ENCODE data around the gene NAT16.
A peak's percentile ranks its signal among the peaks of the same experiment; 100 is the strongest.

Gene NAT16

DNA sequence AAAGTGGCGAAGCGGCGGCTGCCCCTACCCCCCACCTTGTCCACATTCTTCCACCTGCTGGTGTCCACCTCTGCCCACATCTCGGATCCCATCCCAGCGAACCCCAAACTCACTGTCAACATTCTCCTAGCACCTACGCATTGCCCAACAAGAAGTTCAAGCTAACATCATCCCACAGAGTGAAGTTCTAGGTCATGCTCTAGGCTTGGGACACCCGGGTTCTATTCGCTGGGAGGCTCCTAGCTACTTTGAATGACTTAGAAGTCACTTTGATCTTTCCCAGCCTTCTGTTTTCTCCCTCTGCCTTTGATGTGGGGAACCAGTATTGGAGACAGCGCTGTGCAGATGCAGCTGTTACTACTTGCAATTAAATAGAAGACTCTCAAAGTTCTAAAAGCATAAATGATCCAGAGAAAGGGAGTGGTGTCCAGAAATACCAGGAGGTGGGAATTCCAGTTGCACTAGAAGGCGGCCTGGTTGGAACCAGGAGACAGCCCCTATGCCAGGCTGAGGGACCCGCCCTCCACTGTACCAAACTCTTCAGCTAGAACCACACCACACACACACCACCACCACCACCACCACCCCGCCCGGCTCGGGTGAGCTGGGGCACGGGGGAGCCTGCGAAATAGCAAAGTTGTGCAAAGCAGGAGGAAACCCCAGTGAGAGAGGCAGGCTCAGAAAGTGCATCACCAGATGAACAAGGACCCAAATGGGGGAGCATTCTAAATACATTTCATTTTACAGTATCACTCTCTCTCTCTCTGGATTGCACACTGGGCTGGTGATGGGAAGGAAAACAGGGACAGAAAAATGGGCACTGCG is 9.3 kb downstream of the NAT16 start:
- H3K9me3 ChIP-seq (replicated peaks in 1 of 11) = peaks cover 0 to 25% (median 22%) of the 10 kb centered on the region in 11 experiments; a peak in 18 of 22 replicates
- H3K36me3 ChIP-seq = no peaks in the 10 kb centered on the region
- peak overlapping the region in 3 of 11 experiments; percentile 3 to 41 (median 39); a peak in 3 of 22 replicates for H3K9ac ChIP-seq
- H3K4me2 ChIP-seq = peak overlapping the region; percentile 70 to 100 (median 89)
- no peak for TF ChIP-seq Cebpa-rat (IDR thresholded peaks at IDR 0.05)
- H3K4me1 ChIP-seq = peaks cover 69 to 91% (median 87%) of the 10 kb centered on the region in 10 experiments
- peaks cover 96 to 100% (median 99%) of the 10 kb centered on the region in 11 experiments for H3K27me3 ChIP-seq
- H3K27ac ChIP-seq = peak overlapping the region in 2 of 11 experiments; percentile 13 to 50; a peak in 3 of 22 replicates
- H3K4me3 ChIP-seq = peak overlapping the region in 6 of 10 experiments; percentile 5 to 49 (median 28); a peak in 8 of 20 replicates
- peaks cover 0 to 54% (median 15%) of the 10 kb centered on the region in 11 experiments; a peak in 16 of 22 replicates for H4K20me1 ChIP-seq

GRCh38 chr7:101169838-101170551 is 10.1 kb downstream of the NAT16 start:
- peaks cover 74 to 96% (median 93%) of the 10 kb centered on the region in 10 experiments for H3K4me1 ChIP-seq

DNA sequence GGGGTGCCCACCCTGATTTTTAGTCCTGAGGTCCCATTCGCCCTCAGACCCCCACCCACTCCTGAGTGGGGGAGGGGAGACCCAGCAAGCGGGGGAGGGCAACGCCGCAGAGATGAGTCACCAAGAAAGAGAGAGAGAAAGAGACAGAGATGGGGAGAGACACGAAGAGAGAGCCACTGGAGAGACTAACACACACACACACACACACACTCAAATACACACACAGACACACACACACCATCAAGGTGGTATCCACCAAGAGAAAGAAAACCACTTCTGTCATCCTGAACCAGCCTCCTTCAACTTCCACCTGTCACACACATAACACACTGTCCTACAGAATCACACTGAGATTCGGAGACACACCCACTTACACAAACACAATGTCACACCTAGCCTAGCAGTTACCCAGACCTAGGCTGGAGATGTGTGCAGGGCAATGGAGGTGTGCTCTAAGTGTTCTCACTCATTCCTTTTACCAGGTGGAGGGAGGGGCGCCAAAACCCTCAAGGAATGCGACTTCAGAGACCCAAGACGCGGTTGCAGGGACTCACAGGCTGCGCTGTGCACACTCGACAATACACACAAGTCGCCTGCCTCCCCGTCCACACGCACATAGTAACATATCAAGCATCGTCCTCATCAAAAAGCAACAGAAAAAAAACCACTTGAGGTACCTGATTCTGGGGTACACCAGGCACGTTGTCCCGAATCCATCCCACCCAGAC is 10.8 kb downstream of the NAT16 start:
- Histone ChIP-seq H3K4me2 (peak overlapping the region; percentile 70 to 100 (median 89)), H3K27me3 (peaks cover 91 to 98% (median 97%) of the 10 kb centered on the region in 11 experiments), H3K9me3 (replicated peaks in 1 of 11) (peaks cover 0 to 23% (median 22%) of the 10 kb centered on the region in 11 experiments; a peak in 18 of 22 replicates), H3K36me3 (no peaks in the 10 kb centered on the region), H4K20me1 (peaks cover 0 to 64% (median 25%) of the 10 kb centered on the region in 11 experiments; a peak in 20 of 22 replicates), H3K4me1 (peaks cover 81 to 97% (median 95%) of the 10 kb centered on the region in 10 experiments), H3K9ac (no peak overlapping the region), H3K27ac (no peak overlapping the region), H3K4me3 (peak overlapping the region in 4 of 10 experiments; percentile 13 to 24 (median 22); a peak in 2 of 20 replicates)
- TF ChIP-seq Cebpa-rat (IDR thresholded peaks at IDR 0.05) = no peak

More at GRCh38 chr7:101169838-101170551, 10.1 kb downstream of the NAT16 start:
- Histone ChIP-seq H3K9ac (peak overlapping the region in 3 of 11 experiments; percentile 3 to 31 (median 27); a peak in 1 of 22 replicates), H3K27ac (no peak overlapping the region), H3K4me2 (peak overlapping the region; percentile 70 to 100 (median 89)), H3K27me3 (peaks cover 91 to 98% (median 97%) of the 10 kb centered on the region in 11 experiments), H3K9me3 (replicated peaks in 1 of 11) (peaks cover 0 to 25% (median 22%) of the 10 kb centered on the region in 11 experiments; a peak in 18 of 22 replicates), H3K4me3 (peak overlapping the region in 9 of 10 experiments; percentile 5 to 49 (median 22); a peak in 9 of 20 replicates), H4K20me1 (peaks cover 0 to 57% (median 18%) of the 10 kb centered on the region in 11 experiments; a peak in 20 of 22 replicates), H3K36me3 (no peaks in the 10 kb centered on the region)
- TF ChIP-seq Cebpa-rat (IDR thresholded peaks at IDR 0.05) = no peak

DNA sequence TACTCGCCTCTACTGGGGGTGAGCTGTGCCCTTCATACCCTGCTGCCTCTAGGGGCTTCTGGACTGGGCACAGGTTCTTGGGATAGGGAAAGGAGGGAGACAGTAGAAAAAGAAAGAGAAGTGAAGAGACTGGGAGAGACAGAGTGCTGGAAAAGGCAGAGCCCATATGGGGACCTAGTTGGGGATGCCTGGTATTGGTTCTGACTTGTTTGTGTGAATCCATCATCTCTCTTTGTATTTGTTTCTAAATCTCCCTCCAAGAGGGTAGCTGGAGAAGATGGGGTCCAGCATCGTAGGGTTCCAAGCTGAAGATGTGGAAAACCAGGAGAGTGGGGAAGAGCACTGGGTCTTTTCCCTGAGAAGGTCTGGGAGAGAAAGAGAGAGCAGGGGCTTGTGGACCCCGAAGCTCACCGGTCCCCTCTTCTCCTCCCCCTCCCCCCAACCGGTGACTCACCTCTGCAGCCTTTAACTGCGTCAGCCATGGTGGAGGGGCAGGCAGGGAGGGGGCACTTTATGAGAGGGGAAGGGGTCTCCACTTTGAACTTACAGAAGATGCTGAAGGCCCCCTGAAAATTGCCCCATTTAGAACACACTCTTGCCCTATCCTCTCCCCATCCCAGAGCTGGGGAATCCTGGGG is 11.6 kb downstream of the NAT16 start:
- no peaks in the 10 kb centered on the region for H3K36me3 ChIP-seq
- H3K27me3 ChIP-seq = peaks cover 89 to 98% (median 94%) of the 10 kb centered on the region in 11 experiments
- no peak overlapping the region for H3K27ac ChIP-seq
- H3K4me1 ChIP-seq = peaks cover 86 to 97% (median 95%) of the 10 kb centered on the region in 10 experiments
- H4K20me1 ChIP-seq = peaks cover 0 to 72% (median 32%) of the 10 kb centered on the region in 11 experiments; a peak in 20 of 22 replicates
- H3K4me3 ChIP-seq = no peak overlapping the region
- H3K4me2 ChIP-seq = peak overlapping the region in 10 of 11 experiments; percentile 70 to 100 (median 90); a peak in 20 of 22 replicates
- H3K9ac ChIP-seq = no peak overlapping the region
- H3K9me3 ChIP-seq (replicated peaks in 1 of 11) = peaks cover 0 to 16% (median 15%) of the 10 kb centered on the region in 11 experiments; a peak in 18 of 22 replicates
- no peak for TF ChIP-seq Cebpa-rat (IDR thresholded peaks at IDR 0.05)

GRCh38 chr7:101167645-101168411 is 12.3 kb downstream of the NAT16 start:
- Histone ChIP-seq H3K4me1 (peaks cover 79 to 94% (median 89%) of the 10 kb centered on the region in 10 experiments), H3K9ac (no peak overlapping the region), H3K9me3 (replicated peaks in 1 of 11) (peaks cover 0 to 9% (median 8%) of the 10 kb centered on the region in 11 experiments; a peak in 17 of 22 replicates), H3K4me3 (peak overlapping the region in 2 of 10 experiments; percentile 23 to 48; a peak in 2 of 20 replicates), H3K4me2 (peak overlapping the region in 10 of 11 experiments; percentile 70 to 100 (median 98); a peak in 17 of 22 replicates), H4K20me1 (peaks cover 0 to 65% (median 32%) of the 10 kb centered on the region in 11 experiments; a peak in 20 of 22 replicates), H3K27ac (no peak overlapping the region), H3K27me3 (peaks cover 82 to 91% (median 87%) of the 10 kb centered on the region in 11 experiments), H3K36me3 (no peaks in the 10 kb centered on the region)
- no peak for TF ChIP-seq Cebpa-rat (IDR thresholded peaks at IDR 0.05)

GRCh38 chr7:101166909-101167644 is 13.0 kb downstream of the NAT16 start:
- Histone ChIP-seq H3K4me2 (peak overlapping the region; percentile 70 to 100 (median 98)), H3K4me1 (peaks cover 78 to 94% (median 88%) of the 10 kb centered on the region in 10 experiments), H4K20me1 (peaks cover 0 to 57% (median 32%) of the 10 kb centered on the region in 11 experiments; a peak in 20 of 22 replicates), H3K27ac (peak overlapping the region in 4 of 11 experiments; percentile 25 to 74 (median 62); a peak in 6 of 22 replicates), H3K36me3 (no peaks in the 10 kb centered on the region), H3K4me3 (peak overlapping the region; percentile 21 to 48 (median 32); a peak in 12 of 20 replicates), H3K9me3 (replicated peaks in 1 of 11) (peaks cover 0 to 1% (median under 1%) of the 10 kb centered on the region in 11 experiments; a peak in 7 of 22 replicates), H3K9ac (peak overlapping the region in 4 of 11 experiments; percentile 37 to 67 (median 58); a peak in 6 of 22 replicates), H3K27me3 (peaks cover 74 to 84% (median 80%) of the 10 kb centered on the region in 11 experiments)
- no peak for TF ChIP-seq Cebpa-rat (IDR thresholded peaks at IDR 0.05)
